ENCODE results near the gene CCDC83.

CCDC83 gene

DNA sequence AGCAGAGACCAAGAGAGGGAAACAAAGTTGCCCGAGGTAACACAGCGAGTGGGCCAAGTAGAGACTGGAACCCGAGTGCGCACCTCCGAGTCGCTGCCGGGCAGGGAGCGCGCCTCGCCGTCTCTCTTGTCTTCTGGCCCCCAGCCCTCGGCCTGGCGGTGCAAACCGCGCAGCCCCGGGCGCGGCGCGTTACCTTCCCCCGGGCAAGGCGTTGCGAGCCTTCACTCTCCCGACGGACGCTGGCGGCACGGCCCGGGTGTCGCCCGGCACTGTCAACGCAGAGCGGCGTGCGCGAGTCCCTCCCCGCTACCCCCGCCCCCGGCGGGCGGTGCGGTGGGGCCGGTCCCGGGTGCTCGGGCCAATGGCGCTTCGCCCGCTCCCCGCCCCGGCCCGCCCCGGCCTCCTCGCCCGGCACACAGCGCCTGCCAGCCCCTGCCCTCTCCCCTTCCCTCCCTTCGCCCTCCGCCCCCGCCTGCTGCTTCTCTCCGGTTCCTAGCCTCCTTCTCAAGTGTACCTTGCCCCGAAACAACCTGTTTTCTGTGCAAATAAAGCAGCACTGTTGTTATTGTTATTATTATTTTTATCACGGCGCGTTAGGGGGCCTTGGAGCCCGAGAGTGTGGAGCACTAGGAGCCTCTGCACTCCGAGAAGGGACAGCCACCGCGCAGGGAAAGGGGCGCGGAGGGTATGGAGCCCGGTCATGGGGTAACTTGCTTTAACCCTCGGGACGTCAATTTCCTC is 44.1 kb upstream of the CCDC83 start, which contains the start of gene SYTL2:
Gene SYTL2 (minus strand): TSS at position 271 of the 741 bp plus-strand sequence. CDS start 53,416 bp downstream, outside the sequence.
- DNase-seq (ENCODE audit: low spot score), result peak; percentile 79
- TF ChIP-seq, protein P1, sequence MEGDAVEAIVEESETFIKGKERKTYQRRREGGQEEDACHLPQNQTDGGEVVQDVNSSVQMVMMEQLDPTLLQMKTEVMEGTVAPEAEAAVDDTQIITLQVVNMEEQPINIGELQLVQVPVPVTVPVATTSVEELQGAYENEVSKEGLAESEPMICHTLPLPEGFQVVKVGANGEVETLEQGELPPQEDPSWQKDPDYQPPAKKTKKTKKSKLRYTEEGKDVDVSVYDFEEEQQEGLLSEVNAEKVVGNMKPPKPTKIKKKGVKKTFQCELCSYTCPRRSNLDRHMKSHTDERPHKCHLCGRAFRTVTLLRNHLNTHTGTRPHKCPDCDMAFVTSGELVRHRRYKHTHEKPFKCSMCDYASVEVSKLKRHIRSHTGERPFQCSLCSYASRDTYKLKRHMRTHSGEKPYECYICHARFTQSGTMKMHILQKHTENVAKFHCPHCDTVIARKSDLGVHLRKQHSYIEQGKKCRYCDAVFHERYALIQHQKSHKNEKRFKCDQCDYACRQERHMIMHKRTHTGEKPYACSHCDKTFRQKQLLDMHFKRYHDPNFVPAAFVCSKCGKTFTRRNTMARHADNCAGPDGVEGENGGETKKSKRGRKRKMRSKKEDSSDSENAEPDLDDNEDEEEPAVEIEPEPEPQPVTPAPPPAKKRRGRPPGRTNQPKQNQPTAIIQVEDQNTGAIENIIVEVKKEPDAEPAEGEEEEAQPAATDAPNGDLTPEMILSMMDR (IDR thresholded peaks at IDR 0.05; ENCODE audit: extremely low read depth, missing control alignments), result no peak

GRCh38 chr11:85811624-85812023 is 43.6 kb upstream of the CCDC83 start:
- TF ChIP-seq, protein P1 (IDR thresholded peaks at IDR 0.05; ENCODE audit: extremely low read depth, missing control alignments), result no peak
- DNase-seq (ENCODE audit: low spot score), result no peak

DNA sequence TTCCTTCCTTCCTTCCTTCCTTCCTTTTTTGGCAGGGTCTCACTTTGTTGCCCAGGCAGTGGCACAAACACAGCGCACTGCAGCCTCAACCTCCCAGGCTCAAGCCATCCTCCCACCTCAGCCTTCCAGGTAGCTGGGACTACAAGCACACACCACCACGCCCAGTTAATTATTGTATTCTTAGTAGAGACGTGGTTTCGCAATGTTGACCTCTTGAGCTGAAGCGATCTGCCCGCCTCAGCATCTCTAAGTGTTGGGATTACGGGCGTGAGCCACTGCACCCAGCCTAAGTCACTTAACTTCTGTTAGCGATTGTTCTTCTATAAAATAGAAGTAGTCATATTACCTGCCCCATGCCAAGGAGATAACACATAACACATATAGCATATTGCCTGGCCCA is 41.5 kb upstream of the CCDC83 start:
- DNase-seq (ENCODE audit: low spot score), result no peak
- TF ChIP-seq, protein P1 (IDR thresholded peaks at IDR 0.05; ENCODE audit: extremely low read depth, missing control alignments), result no peak

DNA sequence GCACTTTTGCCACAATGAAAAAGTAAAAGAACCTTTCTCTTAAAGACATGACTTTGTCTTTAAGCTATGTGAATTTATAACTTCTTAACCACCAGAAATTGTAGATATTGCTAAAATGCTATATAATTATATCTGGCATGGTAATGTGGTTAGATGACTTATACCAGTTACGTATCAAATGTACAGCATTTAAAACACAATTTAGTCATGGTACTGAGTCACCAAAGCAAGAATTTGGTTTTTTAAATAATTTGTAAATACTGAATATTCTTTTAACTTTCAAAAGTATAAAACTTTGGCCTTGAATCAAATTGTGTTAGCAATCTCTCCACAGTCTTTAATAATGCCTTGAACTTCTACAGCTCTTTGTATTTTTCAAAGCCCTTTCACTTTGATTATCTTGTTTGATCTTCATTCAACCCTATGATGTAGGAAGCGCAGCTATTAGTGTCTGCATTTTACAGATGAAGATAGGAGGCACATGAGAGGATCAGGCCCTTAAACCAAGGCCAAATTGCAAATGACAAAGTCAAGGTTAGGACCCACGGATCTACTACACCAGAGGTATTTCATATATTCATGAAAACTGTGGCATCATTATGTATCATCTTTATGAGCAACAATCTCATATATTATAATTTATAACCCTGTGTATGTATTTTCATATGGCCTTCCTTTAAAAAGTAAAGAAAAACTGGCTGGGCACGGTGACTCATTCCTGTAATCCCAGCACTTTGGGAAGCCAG is 39.8 kb upstream of the CCDC83 start:
- TF ChIP-seq, protein P1 (IDR thresholded peaks at IDR 0.05; ENCODE audit: extremely low read depth, missing control alignments), result no peak
- no peak for DNase-seq (ENCODE audit: low spot score)

- DNase-seq (ENCODE audit: low spot score), result no peak
- TF ChIP-seq, protein P1 (IDR thresholded peaks at IDR 0.05; ENCODE audit: extremely low read depth, missing control alignments), result no peak
Measured at GRCh38 chr11:85819441-85819840, 35.7 kb upstream of the CCDC83 start.

DNA sequence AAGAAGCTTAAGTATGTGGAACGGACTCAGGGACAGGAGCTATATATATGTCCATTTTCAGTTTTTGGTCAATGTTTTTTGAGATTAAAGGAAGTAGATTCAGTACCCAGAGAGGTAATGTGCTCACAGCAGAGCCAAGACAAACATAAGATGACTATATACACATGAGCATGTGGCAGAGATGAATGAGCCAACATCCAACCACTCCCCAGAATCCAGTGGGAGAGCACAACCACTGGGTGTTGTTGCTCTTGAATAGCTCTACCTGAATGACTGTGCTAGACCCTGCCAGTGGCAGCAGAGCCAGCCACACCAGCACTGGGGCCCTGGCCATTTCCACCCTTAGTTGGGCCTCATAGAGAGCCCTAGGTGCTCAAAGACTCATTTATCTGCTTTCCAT is 33.5 kb upstream of the CCDC83 start:
- TF ChIP-seq, protein P1 (IDR thresholded peaks at IDR 0.05; ENCODE audit: extremely low read depth, missing control alignments), result no peak

GRCh38 chr11:85822814-85823213 is 32.4 kb upstream of the CCDC83 start:
- no peak for DNase-seq (ENCODE audit: low spot score)
- TF ChIP-seq, protein P1 (IDR thresholded peaks at IDR 0.05; ENCODE audit: extremely low read depth, missing control alignments), result no peak

More for the DNA sequence above, 33.5 kb upstream of the CCDC83 start:
- DNase-seq (ENCODE audit: low spot score), result no peak

Data from GM20000 (cell line).